Nephron (organoid): ENCODE measurements around the gene GYPC.

Experiments used
- H3K27ac Mint-ChIP-seq, 3 experiments: 2 replicates each; pipeline ENCODE4 v1.8.0; 2020; ENCODE audit warnings: mixed read lengths in 3 of 3, mild to moderate bottlenecking in 2 of 3, moderate library complexity in 1 of 3
- H3K27me3 Mint-ChIP-seq: 2 replicates; pipeline ENCODE4 v1.8.0; 2021; ENCODE audit warnings: low read depth, mild to moderate bottlenecking, moderate library complexity, mixed read lengths
- H3K36me3 Mint-ChIP-seq: 2 replicates; pipeline ENCODE4 v1.8.0; 2020; ENCODE audit warnings: low read depth, mixed read lengths
- H3K4me1 Mint-ChIP-seq: 2 replicates; pipeline ENCODE4 v1.8.0; 2020; ENCODE audit warnings: mixed read lengths
- H3K4me3 Mint-ChIP-seq, 3 experiments: 2 replicates each; pipeline ENCODE4 v1.8.0; 2020; ENCODE audit warnings: mild to moderate bottlenecking in 3 of 3, mixed read lengths in 3 of 3, moderate library complexity in 2 of 3
- H3K9me3 Mint-ChIP-seq: 2 replicates; pipeline ENCODE4 v1.8.0; 2020; ENCODE audit warnings: mixed read lengths
- TF ChIP-seq, protein P1 (sequence below), 3 experiments: fragments of 200-600 bp; sonication (generic); IDR thresholded peaks; one replicate each; pipeline ENCODE4 v1.5.0; 2021; ENCODE audit warnings: antibody characterized with exemption in 3 of 3; ENCODE audit not compliant: unreplicated experiment in 3 of 3

GYPC gene

GRCh38 chr2:126653109-126653508 lies 2.8 kb upstream of the GYPC start:
- Mint-ChIP-seq H3K27me3 (peaks cover 6% of the 10 kb centered on the region), H3K4me3 (peak overlapping the region in 1 of 3 experiments; percentile 46), H3K9me3 (no peaks in the 10 kb centered on the region), H3K27ac (no peak overlapping the region), H3K4me1 (peaks cover 33% of the 10 kb centered on the region), H3K36me3 (no peaks in the 10 kb centered on the region)
- TF ChIP-seq, protein P1, sequence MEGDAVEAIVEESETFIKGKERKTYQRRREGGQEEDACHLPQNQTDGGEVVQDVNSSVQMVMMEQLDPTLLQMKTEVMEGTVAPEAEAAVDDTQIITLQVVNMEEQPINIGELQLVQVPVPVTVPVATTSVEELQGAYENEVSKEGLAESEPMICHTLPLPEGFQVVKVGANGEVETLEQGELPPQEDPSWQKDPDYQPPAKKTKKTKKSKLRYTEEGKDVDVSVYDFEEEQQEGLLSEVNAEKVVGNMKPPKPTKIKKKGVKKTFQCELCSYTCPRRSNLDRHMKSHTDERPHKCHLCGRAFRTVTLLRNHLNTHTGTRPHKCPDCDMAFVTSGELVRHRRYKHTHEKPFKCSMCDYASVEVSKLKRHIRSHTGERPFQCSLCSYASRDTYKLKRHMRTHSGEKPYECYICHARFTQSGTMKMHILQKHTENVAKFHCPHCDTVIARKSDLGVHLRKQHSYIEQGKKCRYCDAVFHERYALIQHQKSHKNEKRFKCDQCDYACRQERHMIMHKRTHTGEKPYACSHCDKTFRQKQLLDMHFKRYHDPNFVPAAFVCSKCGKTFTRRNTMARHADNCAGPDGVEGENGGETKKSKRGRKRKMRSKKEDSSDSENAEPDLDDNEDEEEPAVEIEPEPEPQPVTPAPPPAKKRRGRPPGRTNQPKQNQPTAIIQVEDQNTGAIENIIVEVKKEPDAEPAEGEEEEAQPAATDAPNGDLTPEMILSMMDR (IDR thresholded peaks at IDR 0.05; ENCODE audit: unreplicated experiment in 3 of 3), result no peak

GRCh38 chr2:126653761-126654160 lies 2.2 kb upstream of the GYPC start:
- Mint-ChIP-seq H3K9me3 (no peaks in the 10 kb centered on the region), H3K27me3 (peaks cover 5% of the 10 kb centered on the region)

DNA sequence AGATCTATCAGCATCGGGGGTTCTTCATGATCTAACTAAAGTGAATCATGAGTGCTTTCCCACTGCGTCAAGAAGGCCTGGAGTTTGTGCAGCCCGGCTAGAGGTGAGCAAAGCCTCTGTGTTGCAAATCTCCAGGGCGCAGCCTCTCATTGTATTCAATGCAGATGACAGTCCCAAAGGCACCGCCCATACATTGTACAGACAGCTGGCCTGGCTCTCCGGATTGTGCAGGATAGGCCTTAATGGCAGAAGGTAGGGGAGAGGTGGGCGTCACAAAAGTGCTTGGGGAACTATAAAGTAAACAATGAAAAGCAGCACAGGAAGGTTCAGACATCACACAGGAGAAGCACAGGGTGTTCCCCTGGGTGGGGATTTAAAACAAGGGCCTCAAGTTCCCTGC lies 907 bp upstream of the GYPC start:
- peak overlapping the region; percentile 96 to 97 (median 97) for H3K27ac Mint-ChIP-seq
- H3K4me1 Mint-ChIP-seq, result peaks cover 46% of the 10 kb centered on the region

More at GRCh38 chr2:126653761-126654160, 2.2 kb upstream of the GYPC start:
- no peaks in the 10 kb centered on the region for H3K36me3 Mint-ChIP-seq
- H3K4me3 Mint-ChIP-seq, result peak overlapping the region; percentile 34 to 68 (median 65)
- peak overlapping the region in 2 of 3 experiments; percentile 41 to 43 for H3K27ac Mint-ChIP-seq
- TF ChIP-seq, protein P1 (IDR thresholded peaks at IDR 0.05; ENCODE audit: unreplicated experiment in 3 of 3), result no peak
- H3K4me1 Mint-ChIP-seq, result peaks cover 40% of the 10 kb centered on the region

DNA sequence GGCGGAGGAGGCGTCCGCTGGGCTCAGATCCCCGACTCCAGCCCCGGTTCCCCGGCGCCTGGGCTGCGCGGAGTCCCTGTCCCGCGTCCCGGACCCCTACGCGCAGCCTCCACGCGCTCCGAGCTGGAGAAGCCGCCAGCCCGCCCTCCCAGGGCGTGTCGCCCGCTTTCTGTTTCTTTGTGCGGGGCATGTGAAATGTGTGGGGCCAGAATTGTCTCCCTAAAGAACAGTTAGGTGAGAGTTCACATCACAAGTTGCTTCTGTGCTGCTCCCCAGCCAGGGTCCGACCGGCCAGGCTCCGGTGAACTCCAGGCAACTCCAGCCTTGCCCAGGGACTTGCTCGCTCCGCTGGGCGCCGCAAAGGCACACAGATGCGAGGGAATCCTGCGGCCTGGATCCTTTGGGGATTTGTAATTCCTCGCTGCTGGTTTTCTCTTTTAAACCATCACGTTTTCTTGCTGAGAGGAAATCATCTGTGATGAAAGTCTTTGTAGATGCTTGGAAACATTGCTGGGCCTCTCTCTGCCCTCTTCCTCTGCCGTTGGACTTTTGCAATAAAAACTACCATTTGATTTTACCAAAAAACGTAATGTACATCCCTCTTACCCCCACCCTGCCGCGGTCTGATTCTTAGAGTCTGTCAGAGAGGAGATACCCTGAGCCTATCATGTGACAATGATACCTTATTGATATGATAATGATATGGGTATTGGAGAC lies 631 bp downstream of the GYPC start:
- Mint-ChIP-seq H3K4me3 (peak overlapping the region; percentile 89 to 95 (median 90)), H3K27ac (peak overlapping the region; percentile 95 to 97 (median 96)), H3K4me1 (peaks cover 57% of the 10 kb centered on the region)

More for the DNA sequence above, 907 bp upstream of the GYPC start:
- Mint-ChIP-seq H3K27me3 (peaks cover 5% of the 10 kb centered on the region), H3K9me3 (no peaks in the 10 kb centered on the region), H3K36me3 (no peaks in the 10 kb centered on the region), H3K4me3 (peak overlapping the region; percentile 87 to 94 (median 92))
- TF ChIP-seq, protein P1 (IDR thresholded peaks at IDR 0.05; ENCODE audit: unreplicated experiment in 3 of 3), result no peak

DNA sequence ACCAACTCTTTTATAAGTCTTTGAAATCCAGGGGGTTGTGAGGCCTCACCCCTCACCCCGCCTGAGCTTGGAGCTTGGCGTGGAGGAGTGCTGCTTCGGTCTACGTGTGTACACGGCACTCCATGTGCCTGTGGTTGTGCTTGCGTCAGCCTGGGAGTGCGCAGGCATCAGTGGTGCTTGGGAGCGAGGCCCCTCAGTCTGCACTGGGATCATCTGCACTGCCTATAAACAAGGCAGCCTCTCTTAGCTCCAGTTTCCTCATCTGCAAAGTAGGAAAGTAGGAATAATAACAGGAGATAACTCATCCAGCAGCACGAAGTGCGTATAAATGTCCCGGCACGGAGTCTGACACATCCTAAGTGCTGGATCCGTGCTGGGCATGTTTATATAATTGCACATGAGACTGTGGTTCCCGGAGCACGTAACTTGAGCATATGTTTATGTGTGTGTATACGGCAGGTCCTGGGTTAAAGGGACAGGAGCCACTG lies 1.2 kb downstream of the GYPC start:
- Mint-ChIP-seq H3K9me3 (no peaks in the 10 kb centered on the region), H3K4me1 (peaks cover 58% of the 10 kb centered on the region), H3K4me3 (peak overlapping the region; percentile 89 to 95 (median 90)), H3K27me3 (peaks cover 2% of the 10 kb centered on the region), H3K27ac (peak overlapping the region; percentile 95 to 97 (median 96)), H3K36me3 (no peaks in the 10 kb centered on the region)
- TF ChIP-seq, protein P1 (IDR thresholded peaks at IDR 0.05; ENCODE audit: unreplicated experiment in 3 of 3), result no peak

More for the DNA sequence above, 631 bp downstream of the GYPC start:
- TF ChIP-seq, protein P1 (IDR thresholded peaks at IDR 0.05; ENCODE audit: unreplicated experiment in 3 of 3), result no peak
- Mint-ChIP-seq H3K27me3 (peaks cover 5% of the 10 kb centered on the region), H3K9me3 (no peaks in the 10 kb centered on the region), H3K36me3 (no peaks in the 10 kb centered on the region)
